Right hindlimb (tissue), 1 donor: Measurements from ENCODE around the gene GSPT1.
"Not testable (repeated sequence)": the region's sequence is repeated elsewhere in the genome, so short reads cannot be mapped to it uniquely, and the experiment has no call there.

ENCODE experiments used
- DNase-seq: peaks from one replicate; pipeline ENCODE4 v3.0.0-alpha.2; 2018

Gene GSPT1

GRCh38 chr16:11852092-11852809 lies 63.5 kb downstream of the GSPT1 start:
- no peak for DNase-seq

GRCh38 chr16:11851294-11852091 lies 64.3 kb downstream of the GSPT1 start, which contains the start of gene RSL1D1:
TSS of gene RSL1D1 (minus strand) at chr16:11851542. CDS start at chr16:11851512, 30 bp downstream.
- DNase-seq = peak; percentile 97

GRCh38 chr16:11848842-11849241 lies 66.9 kb downstream of the GSPT1 start:
- no peak for DNase-seq

GRCh38 chr16:11844499-11844898 lies 71.3 kb downstream of the GSPT1 start:
- no peak for DNase-seq

- no peak for DNase-seq
These were observed 71.9 kb downstream of the GSPT1 start for GRCh38 chr16:11843861-11844260.

- no peak for DNase-seq
These were observed 72.5 kb downstream of the GSPT1 start for GRCh38 chr16:11843206-11843605.

GRCh38 chr16:11841026-11841425 lies 74.7 kb downstream of the GSPT1 start:
- DNase-seq = no peak

- no peak for DNase-seq
These were observed 79.0 kb downstream of the GSPT1 start for GRCh38 chr16:11836650-11837244.

GRCh38 chr16:11835891-11836649 lies 79.7 kb downstream of the GSPT1 start:
- no peak for DNase-seq

- no peak for DNase-seq
These were observed 80.4 kb downstream of the GSPT1 start for GRCh38 chr16:11835309-11835708.

GRCh38 chr16:11833951-11834695 lies 81.6 kb downstream of the GSPT1 start:
- no peak for DNase-seq

- DNase-seq = no peak
These were observed 87.1 kb downstream of the GSPT1 start for GRCh38 chr16:11828696-11829095.

- DNase-seq = not testable (repeated sequence)
These were observed 90.1 kb downstream of the GSPT1 start for GRCh38 chr16:11825520-11826165.

GRCh38 chr16:11824362-11824761 lies 91.4 kb downstream of the GSPT1 start:
- no peak for DNase-seq

- not testable (repeated sequence) for DNase-seq
These were observed 92.1 kb downstream of the GSPT1 start for GRCh38 chr16:11823645-11824044.

- DNase-seq = no peak
These were observed 96.0 kb downstream of the GSPT1 start for GRCh38 chr16:11819798-11820197.

- not testable (repeated sequence) for DNase-seq
These were observed 96.8 kb downstream of the GSPT1 start for GRCh38 chr16:11818970-11819369.
